SW480 (cell line): ENCODE measurements around the gene EML6.

Experiments used
- DNase-seq: peaks from one replicate; pipeline ENCODE4 v3.0.0-alpha.2; 2016; ENCODE audit warnings: low spot score

Gene EML6

DNA sequence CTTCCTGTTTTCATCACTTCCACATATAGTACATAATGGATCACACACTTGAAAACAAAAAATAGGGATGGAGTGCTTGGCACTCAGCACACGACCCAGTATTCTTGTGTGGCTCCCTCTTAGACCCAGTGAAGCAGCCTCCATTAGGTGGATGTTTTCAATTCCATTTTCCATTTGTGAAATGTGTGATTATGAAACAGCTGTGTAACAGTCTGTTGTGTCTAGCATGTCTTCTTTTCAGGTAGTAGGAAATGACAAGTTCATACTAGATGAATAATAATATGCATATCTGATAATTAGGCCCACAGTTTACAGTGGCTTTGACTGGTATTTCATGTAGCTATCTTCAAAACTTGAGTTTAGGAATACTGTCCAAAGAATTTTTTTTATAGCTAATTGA lies 35.5 kb downstream of the EML6 start:
- no peak for DNase-seq

DNA sequence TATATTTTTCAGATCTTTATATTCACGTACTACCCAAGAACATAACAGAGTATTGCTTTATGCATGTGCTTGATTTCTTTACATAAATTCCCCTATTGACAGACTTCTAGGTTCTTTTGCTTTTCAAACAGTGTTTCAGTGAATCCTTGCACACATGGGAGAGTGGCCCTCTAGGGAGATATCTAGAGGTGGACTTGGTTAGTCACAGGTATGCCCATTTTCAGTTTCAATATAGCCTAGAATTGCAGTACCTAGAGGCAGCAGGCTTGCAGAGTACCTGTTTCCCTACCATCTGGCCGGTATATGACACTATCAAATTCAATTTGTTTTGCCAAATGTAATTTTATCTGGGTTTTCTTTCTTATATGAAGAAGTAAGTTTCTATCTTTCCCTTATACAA lies 36.8 kb downstream of the EML6 start:
- DNase-seq, result no peak

DNA sequence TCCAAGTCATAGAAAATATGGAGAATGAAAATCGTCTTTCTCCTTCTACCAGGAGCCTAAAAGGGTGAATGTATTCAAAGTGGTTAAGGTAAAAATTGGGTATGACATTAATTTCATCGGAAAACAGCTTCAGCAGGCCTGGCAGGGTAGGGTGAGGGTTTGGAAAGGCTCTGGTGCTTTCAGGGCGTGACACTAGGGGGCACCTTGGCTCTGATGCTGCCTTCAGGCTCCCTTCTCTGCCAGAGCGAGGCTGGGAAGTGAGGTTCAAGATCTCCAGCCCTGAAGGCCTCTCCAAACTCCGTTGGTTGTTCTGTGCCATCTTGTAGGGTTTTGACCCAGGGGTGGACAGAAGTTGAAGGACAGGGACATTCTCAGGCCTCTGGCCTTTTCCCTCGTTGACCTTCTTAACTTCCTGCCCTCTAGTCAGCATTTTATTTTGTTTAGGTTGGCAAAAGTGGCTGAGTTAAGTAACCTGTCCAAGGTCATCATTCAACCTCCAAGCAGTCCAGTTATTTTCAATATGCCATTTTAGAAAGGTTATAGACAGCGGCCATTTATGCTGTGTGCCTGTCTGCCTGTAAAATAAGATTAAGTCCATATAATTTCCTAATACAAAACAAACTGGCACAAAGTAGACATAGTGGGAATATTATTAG lies 40.3 kb downstream of the EML6 start:
- DNase-seq, result no peak

DNA sequence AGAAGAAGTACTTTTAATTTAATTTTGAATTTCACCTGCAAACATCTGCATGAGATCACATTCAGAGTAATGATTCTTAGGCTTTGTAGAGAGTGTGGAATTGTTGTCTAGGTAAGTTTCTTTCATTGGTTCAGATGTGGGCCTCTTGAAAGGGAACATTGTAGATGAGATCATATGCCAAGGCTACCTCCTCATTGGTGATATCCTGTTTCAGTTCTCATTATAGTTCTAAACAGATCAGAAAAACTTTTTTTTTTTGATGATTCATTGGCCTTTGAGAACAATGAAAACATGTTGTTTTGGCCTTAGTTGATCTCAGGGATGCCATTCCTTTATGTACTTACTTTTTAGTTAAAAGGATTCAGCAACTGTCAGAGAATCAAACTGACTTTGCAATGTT lies 44.5 kb downstream of the EML6 start:
- DNase-seq, result peak; percentile 5

DNA sequence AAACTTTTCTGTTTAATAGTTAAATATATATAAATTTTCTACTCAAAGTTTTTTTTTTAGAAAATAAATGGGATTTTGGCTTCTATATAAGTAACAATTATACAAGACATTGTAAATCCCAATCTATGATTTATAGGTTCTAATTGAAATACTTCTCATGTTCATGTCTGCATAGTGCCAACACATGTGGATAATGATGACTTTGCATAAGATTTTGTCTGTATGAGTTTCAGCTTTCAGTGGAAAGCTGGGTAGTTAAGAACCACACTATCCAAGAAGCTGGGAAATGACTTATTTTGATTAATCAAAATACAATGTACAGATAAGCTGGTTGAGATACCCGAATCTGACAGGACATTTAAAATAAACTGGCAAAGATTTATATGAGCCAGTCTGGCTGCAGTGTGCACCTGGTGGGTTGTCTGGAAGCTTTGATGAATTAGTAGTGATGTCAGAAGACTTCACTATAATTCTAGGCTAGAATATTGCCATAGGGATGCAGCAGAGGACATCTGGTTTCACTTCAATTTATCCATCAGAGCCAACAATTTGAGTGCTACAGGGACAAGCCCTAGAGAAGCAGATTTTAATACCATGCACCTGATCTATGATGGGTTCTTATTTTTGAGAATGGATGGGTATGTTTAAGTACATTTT lies 45.4 kb downstream of the EML6 start:
- no peak for DNase-seq

DNA sequence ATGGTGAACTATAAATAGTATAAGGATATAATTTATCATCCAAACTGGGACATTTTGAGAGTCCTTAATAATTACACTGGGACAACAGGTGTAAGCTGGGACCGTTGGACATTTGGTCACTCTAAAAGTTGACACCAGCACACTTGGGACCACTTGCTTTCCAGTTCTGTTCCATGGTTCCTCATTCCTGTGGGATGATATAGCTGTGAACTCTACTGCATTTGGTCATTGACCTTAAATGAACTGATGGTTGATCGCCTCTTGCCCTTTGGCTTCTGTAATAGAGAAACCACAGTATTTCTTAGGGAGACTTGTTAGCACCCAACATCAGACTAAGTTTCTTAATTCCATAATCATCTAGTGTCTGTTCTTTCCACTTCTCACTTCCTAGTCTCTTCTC lies 46.7 kb downstream of the EML6 start:
- no peak for DNase-seq

DNA sequence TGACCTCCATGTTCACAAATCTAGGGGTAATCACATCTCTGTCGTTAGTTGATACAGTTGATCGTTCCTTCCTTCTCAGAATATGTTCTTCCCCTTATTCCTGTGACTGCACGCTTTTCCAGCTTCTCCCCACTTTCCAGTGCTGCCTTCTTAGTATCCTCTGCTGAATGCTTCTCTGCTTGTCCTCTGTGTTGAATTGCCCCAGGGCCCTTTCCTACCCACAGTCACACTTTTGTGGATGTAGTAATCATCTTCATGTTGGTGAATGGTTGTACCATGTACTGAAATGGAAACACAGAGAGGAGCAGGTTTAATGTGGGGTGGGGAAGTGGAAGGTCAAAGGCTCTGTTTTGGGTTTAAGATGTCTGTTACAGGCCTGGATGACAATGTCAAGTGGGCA lies 47.2 kb downstream of the EML6 start:
- no peak for DNase-seq

DNA sequence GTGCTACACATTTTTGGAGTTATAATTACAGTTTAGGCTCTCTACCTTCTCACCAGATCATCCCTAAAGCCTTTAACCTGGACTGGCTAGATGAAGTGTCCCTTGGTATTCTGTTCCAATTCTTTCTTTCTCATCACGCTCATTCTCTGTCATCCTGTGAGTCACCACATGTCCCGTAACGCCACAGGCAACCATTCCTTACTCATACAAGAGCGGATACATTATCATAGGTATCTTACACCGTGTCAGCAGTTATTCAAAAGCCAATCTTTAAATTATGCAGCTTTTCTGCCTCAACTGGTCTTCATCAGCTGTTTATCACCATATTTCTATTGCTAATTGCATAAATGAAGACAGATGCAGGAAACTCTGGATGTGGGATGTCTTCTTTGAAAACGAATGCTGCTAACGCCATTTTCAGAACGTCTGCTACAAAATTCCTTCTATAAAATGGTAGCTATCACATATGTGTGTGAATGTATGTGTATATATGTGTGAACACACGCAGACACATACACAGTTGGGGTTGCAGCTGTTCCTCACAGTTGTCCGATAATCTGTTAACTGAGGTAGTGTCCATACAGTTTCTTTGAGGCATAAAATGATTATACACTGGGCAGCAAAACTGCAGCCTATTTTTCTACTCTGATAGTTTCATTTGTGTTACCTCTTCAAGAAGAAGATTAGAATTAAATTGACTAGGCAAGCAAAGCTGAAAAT lies 47.9 kb downstream of the EML6 start:
- DNase-seq, result no peak

DNA sequence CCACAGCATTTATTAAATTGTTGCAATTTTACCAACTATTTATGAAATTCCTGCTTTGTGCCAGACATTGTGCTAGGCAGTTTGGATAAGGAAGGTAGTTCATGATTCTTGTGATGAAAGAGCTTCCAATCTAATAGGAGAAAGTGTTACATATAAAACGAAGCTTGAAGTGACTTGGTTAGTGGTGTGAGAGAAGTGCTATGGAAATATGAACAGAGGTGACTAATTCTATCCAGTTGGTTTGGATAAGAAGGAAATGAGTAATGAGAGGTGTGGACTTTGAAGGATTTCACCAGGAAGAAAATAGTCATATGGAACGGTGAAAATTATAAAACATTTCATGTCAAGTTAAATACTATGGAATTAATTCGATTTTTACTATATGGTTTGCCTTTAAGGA lies 48.6 kb downstream of the EML6 start:
- DNase-seq, result peak; percentile 33

DNA sequence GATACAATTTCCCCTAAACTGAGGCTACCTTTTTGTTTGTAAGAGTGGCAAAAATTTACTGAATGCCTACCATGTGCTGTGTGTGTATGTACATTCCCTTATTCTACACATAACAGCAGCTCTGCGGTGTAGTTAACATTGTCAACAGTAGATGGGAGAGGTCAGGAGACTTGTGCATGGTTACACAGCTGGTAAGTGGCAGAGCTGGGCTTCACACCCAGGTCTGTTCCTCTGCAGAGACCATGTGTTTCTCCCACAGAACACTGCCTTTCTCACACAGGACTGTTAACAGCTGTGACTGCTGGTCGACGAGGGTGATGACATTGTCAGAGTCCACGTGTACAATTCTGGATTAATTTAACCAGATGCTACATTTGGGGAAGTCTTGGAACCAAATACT lies 49.1 kb downstream of the EML6 start:
- no peak for DNase-seq

DNA sequence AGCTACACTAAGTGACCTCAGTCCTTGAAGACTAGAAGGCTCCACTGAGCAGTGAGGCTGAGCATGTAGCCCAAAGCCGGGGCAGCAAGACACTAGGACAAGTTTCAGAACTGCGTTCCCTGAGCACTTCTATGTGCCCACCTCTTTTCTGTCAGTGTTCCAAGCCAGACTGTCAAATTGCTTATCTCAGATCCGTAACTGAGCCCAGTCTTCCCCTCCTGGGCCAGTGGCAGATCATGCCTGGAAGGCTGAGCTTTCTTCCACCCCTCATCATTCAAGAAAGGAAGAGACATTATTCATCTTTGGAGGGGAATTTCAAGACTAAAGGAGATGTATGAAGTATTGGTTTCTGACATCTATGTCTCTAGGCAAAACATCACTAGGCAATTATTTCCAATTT lies 49.8 kb downstream of the EML6 start:
- no peak for DNase-seq

DNA sequence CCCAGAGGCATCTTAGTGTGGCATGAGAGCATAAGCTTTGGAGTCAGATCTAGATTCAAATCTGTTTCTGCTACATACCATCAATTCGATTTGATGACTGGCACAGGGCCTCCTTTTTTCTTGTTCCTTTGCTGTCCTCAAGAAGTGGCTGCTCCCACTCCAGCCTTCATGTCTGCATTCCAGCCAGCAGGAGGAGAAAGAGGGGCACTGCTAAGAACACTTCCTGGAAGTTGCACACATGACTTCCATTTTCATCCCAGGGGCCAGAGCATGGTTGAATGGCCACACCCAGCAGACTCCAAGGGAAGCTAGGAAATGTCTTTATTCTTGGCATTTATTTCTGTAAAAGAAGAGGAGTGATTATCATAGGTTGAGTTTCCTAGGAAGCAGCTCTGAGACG lies 50.4 kb downstream of the EML6 start:
- no peak for DNase-seq

DNA sequence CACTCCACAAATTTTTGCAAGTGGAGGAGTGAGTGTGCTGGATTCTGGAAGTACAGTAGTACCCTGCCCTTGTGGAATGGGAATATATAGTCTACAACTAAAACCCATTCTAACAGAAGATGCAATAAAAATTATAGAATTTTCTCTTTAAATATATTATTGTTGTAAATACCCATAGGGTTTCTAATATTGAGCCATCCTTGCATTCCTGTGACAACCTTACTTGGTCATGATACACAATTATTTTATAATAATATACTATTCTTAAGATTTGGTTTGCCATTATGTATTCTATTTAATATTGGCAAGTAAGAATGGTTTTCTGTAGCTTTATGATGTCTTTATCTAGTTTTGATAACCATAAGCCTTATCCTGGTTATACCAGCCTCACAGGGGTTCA lies 52.2 kb downstream of the EML6 start:
- no peak for DNase-seq

DNA sequence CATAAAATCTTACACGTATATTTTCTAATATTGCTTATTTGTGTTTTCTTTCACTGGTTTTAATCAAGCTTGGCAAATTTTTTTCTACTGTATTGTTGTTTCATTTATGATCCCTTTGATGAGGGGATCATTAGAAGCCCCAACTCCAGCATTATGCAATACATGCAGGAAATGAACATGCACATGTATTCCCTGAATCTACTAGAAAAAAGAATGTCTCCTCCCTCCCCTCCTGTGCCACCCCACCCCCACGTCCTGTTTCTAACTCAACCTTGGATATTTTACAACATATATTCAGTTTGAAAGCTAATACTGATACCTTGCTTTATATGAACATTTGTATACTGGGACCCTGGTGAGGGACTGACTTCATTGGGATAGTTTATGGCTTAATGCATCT lies 53.0 kb downstream of the EML6 start:
- DNase-seq, result no peak

DNA sequence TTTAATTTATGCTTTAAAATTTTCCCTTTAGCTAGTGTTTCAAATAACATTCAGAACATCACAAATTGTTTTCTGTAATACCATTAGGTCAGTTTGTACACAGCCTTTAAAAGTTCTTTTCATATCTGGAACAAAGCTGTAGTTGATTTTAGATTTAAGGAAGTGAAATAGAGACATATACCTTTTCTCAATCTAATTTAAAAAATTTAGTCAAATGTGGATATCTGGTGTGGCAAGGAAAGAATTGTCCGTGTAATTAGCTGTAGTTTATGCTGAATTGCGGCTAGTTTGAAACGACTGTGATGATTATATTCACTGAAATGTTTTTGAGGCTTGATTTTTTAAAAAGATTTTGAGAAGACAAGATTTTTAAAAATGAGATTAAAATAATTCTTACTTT lies 59.9 kb downstream of the EML6 start:
- no peak for DNase-seq

DNA sequence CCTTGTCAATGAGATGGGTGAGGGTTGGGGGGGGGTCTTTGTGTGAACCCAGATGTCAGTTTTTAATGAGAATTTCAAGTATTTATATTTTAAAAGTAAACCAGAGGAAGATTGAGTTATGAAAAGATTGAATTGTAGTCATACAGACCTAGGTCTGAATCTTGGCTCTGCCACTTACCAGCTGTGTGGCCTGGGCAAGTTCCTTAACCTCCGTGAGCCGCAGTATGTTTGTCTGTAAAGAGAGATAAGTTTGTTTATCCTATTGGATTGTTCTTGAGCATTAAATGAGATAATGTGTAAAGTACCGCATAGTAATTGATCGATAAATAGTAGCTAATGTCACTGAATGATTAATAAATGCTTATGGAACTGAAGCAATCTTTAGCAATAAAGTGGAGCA lies 63.8 kb downstream of the EML6 start:
- DNase-seq, result no peak

DNA sequence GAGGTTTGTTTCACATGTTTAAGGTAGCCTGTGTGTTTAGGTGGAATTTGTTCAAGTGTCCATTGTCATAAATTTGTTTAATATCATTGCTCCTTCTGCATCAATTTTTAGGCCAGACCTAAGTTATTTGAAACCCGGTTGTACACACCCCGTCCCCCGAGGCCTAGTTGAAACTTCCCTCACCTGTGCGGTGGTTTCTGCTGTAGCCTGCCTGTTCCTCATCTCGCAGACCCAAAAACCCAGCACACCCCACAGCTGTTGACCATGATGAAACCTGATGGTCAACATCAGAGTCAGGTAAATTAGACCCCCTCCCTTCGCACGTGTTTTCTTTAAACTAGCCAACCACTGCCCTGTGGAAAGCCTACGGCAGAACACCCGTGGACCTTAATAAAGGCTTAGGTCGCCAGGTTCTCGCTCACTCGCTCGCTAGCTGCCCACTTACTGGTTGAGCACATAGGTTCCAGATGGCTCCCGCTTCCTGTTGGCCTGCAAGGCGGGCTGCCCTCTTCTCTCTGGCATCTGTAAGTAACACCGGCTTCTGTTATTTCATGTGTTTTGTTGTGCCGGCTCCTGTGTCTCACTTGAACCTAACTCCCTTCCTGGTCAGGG lies 64.4 kb downstream of the EML6 start:
- no peak for DNase-seq

DNA sequence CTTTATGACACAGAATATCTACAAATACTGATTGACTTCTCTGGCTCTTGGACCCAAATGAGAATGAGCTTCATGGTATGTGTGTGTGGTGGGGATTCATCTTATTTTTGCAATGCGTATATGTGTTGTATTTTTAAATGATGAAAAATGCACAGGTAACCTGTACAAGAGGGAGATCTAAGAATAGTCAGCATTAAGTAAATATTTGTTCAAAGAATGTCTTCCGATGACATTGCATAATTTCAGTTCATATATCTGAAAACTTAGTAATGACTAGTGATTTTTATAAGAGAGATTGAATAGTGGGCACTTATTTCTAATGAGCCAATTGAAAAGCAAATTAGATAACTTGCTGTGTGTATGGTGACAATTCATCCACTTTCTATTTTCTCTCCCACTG lies 66.4 kb downstream of the EML6 start:
- no peak for DNase-seq

DNA sequence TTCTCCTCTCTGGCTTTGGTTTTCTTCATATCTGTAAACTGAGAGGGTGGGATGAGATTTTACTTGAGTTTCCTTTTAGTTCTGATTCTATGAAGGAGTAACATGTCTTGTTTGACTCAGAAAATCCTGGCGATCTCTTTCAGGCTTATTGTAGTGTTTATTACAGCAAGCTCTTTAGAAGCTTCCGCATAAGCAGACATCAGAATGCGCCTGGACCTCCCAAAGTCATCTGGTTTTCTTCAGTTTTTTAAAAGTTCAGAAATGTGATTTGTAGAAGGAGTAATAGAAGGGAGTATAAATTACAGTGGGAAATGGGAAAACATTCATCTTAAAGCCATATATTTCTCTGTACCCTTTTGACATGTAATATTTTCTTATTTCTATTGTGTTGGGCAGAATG lies 68.4 kb downstream of the EML6 start:
- no peak for DNase-seq

DNA sequence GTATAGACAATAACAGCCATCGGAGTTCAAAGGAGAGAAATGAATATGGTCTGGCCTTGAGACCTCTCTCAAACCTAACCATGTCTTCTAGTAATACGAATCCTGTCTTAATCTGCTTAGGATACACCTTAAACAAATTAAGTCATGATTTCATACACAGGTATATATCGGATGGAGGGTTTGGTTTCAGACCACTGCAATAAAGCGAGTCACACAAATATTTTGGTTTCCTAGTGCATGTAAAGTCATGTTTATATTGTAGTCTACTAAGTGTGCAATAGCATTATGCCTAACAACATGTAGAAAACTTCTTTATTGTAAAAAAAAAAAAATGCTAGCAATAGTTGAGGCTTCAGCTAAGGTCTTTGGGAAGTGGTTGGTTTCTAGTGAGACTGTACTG lies 73.8 kb downstream of the EML6 start:
- DNase-seq, result no peak

DNA sequence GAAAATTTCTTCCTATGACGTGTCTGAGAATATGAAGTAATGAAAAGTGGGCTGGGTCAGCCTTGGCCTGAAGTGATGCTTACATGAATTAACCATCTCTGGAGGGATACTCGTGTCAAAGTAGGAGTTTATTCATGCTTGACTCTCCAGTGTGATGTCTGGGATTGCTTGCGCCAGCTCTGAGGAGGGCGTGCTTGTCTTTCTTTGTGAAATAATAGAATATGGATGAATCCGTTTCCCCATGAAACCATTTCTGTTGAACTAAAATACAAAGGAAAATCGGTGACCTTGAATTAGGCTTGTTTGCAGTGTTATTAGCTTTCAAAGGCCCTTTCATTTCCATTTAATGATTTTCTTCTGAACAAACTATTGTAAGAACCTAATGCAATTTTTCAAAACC lies 77.9 kb downstream of the EML6 start:
- DNase-seq, result no peak

DNA sequence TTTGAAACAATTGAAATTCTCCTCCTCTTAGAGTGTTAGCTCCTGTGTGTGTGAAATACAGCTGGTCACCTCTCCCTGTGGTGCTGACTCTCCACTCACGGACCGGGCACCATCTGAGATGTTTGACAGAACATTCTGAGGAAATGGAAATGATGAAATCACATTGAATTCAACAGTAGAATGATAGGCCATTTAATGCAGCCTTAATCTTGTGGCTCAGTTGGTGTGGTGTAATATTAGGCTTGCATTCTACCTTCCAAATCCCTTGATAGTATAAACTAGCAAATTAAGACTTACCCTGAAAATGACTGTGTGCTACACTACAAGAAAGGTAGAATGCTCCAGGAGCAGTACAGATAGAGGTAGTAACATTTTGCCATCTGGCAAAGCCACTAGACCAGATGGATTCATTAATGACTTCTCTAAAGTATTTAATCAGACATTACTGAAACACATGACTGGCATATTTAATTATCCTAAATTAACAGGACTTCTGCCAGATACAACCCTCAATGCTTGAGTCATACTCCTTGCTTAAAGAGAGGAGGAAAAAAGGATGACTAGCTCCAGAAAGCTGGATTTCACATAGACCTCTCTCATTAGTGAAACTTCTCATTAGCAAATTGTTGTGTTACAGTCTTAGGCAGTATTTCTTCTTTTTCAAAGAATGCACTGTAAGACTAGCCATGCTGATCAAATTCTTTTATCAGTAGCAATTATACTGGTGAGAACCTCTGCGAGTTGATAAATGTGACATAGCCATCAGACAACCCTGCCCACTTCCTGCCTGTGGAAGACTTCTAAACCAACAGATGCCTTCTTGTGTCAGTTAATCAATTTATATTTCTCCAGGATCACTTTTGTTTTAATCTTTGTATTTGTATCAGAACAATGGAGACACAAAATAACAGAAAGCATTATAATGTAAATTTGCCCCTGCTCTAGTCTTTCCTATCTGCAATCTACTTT lies 80.6 kb downstream of the EML6 start:
- DNase-seq, result no peak
